Endodermal cell (in vitro differentiated cells): ENCODE results near the gene PRICKLE2. TPM values are rescaled to one million over a fixed set of nuclear protein-coding genes. Genes with fewer than 3 reads are reported as not detected.

Experiments used
- DNase-seq: peaks from one replicate; pipeline ENCODE4 v3.0.0-alpha.2; 2017
- H3K27ac ChIP-seq: 2 replicates; pipeline ENCODE4 v1.5.1; 2013; ENCODE audit warnings: mild to moderate bottlenecking, low read depth, low read length, moderate library complexity
- H3K27me3 ChIP-seq: 2 replicates; pipeline ENCODE4 v1.6.1; 2013; ENCODE audit warnings: mild to moderate bottlenecking, low read length, moderate library complexity; ENCODE audit not compliant: insufficient read depth, control insufficient read depth, poor library complexity, severe bottlenecking
- H3K36me3 ChIP-seq: 2 replicates; pipeline ENCODE4 v1.7.0; 2013; ENCODE audit warnings: mild to moderate bottlenecking, low read length, moderate library complexity; ENCODE audit not compliant: control insufficient read depth, insufficient read depth
- H3K4me1 ChIP-seq: one replicate; pipeline ENCODE4 v1.7.0; 2013; ENCODE audit warnings: low read length; ENCODE audit not compliant: control insufficient read depth, insufficient read depth
- H3K4me3 ChIP-seq: 2 replicates; pipeline ENCODE4 v1.5.1; 2013; ENCODE audit warnings: mild to moderate bottlenecking, low read length, moderate library complexity
- H3K9ac ChIP-seq: 2 replicates; pipeline ENCODE4 v1.6.1; 2013; ENCODE audit warnings: mild to moderate bottlenecking, low read length, moderate library complexity; ENCODE audit not compliant: poor library complexity, severe bottlenecking; ENCODE audit errors: extremely low read depth
- H3K9me3 ChIP-seq: 2 replicates; pipeline ENCODE4 v1.6.1; 2013; ENCODE audit warnings: mild to moderate bottlenecking, low read length, moderate library complexity; ENCODE audit not compliant: control insufficient read depth
- H3K27ac Mint-ChIP-seq: 2 replicates; pipeline ENCODE4 v1.8.0; 2020; ENCODE audit warnings: mixed read lengths
- H3K27me3 Mint-ChIP-seq: 2 replicates; pipeline ENCODE4 v1.8.0; 2021; ENCODE audit warnings: mild to moderate bottlenecking, mixed read lengths; ENCODE audit not compliant: insufficient read depth
- H3K36me3 Mint-ChIP-seq: 2 replicates; pipeline ENCODE4 v1.8.0; 2020; ENCODE audit warnings: low read depth, mixed read lengths
- H3K4me1 Mint-ChIP-seq: 2 replicates; pipeline ENCODE4 v1.8.0; 2020; ENCODE audit warnings: mixed read lengths
- H3K4me3 Mint-ChIP-seq: 2 replicates; pipeline ENCODE4 v1.8.0; 2020; ENCODE audit warnings: mild to moderate bottlenecking, moderate library complexity, mixed read lengths
- H3K9me3 Mint-ChIP-seq: 2 replicates; pipeline ENCODE4 v1.8.0; 2020; ENCODE audit warnings: mild to moderate bottlenecking, mixed read lengths
- CTCF ChIP-seq: fragments of 200-600 bp; sonication (generic); conservative IDR thresholded peaks from 2 replicates; pipeline ENCODE4 v1.5.0; 2021; ENCODE audit warnings: antibody characterized with exemption, mild to moderate bottlenecking
- WGBS, 2 experiments: methylation state at CpG; one replicate each; pipeline versions ENCODE4 v1.1.5 to v1.1.7; 2013; ENCODE audit warnings: missing lambda C conversion rate in 2 of 2, mixed read lengths in 1 of 2; ENCODE audit not compliant: insufficient coverage in 1 of 2, insufficient read length in 1 of 2; 5-methylcytosine and 5-hydroxymethylcytosine counted together
- total RNA-seq, 2 donors: library from RNA; stranded (reverse); fragmentation: NEBNext Ultra II Directional in 1 of 2; extraction: Animal tissue kit (Norgen Biotek cat#: 25700) in 1 of 2; gene quantifications; 2 replicates in 1 of 2; 3 replicates in 1 of 2; pipeline ENCODE4 v1.2.1, GENCODE V29; 2021

The PRICKLE2 gene
- total RNA-seq, 2 donors from 2014 or later: 8.5 to 10.4 TPM

DNA sequence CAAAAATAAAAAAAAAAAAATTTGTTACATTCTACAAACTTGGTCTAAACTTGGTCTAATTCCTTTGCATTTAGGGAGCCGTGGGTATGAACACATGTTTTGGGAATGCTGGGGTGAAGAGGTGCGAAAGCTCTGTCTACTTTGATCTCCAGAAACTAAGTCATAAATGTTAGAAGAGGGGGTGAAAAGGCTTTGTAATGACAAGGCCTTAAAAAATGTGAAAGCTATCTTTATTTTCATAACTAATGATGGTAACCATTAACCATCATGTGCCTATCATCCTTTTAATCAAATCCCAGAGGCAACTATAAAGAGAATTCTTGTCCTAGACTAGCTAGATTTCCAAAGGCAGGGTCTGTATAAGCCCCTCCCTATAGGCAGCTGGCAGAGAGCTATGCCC, 60.9 kb downstream of the PRICKLE2 start:
- no peaks in the 10 kb centered on the region for H3K27me3 Mint-ChIP-seq
- peaks cover 5% of the 10 kb centered on the region for H3K36me3 ChIP-seq
- peaks cover 8% of the 10 kb centered on the region for H3K36me3 Mint-ChIP-seq
- H3K27ac ChIP-seq: no peak overlapping the region
- H3K4me3 ChIP-seq: no peak overlapping the region
- H3K27me3 ChIP-seq: no peaks in the 10 kb centered on the region
- TF ChIP-seq CTCF: no peak
- no peak overlapping the region for H3K27ac Mint-ChIP-seq
- H3K9ac ChIP-seq: no peak overlapping the region
- peaks cover 20% of the 10 kb centered on the region for H3K4me1 ChIP-seq
- peaks cover 57% of the 10 kb centered on the region for H3K4me1 Mint-ChIP-seq
- DNase-seq: no peak
- 88 to 92% methylated on average over 2 of the region's 2 CpGs for WGBS, 2 experiments
- no peak overlapping the region for H3K4me3 Mint-ChIP-seq
- no peaks in the 10 kb centered on the region for H3K9me3 Mint-ChIP-seq
- H3K9me3 ChIP-seq: no peaks in the 10 kb centered on the region

DNA sequence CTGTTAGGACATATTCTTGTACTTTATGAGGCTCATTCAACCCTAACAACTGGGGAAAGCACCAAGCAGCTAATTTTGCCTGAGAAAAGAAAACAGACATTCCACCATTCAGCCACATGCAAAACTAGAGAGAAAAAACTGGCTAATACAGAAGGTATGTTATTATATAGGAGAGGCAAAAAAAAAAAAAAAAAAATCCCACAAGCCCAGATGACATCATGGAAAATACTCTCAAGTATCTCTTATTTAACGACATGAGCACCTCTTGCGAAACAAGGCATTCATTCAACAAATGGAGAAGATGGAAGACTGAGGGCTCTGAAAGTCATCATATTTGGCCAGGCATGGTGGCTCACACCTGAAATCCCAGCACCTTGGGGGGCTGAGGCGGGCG, 61.5 kb downstream of the PRICKLE2 start:
- no peaks in the 10 kb centered on the region for H3K27me3 ChIP-seq
- Mint-ChIP-seq H3K27me3 (no peaks in the 10 kb centered on the region), H3K27ac (no peak overlapping the region), H3K36me3 (peaks cover 14% of the 10 kb centered on the region), H3K4me1 (peaks cover 59% of the 10 kb centered on the region), H3K4me3 (no peak overlapping the region), H3K9me3 (no peaks in the 10 kb centered on the region)
- 93 to 100% methylated on average over 1 to 4 of the region's 4 CpGs for WGBS, 2 experiments
- no peak for DNase-seq
- no peak overlapping the region for H3K9ac ChIP-seq
- no peak overlapping the region for H3K27ac ChIP-seq
- H3K36me3 ChIP-seq: peaks cover 5% of the 10 kb centered on the region
- no peaks in the 10 kb centered on the region for H3K9me3 ChIP-seq
- H3K4me1 ChIP-seq: peaks cover 20% of the 10 kb centered on the region
- H3K4me3 ChIP-seq: no peak overlapping the region
- no peak for TF ChIP-seq CTCF

DNA sequence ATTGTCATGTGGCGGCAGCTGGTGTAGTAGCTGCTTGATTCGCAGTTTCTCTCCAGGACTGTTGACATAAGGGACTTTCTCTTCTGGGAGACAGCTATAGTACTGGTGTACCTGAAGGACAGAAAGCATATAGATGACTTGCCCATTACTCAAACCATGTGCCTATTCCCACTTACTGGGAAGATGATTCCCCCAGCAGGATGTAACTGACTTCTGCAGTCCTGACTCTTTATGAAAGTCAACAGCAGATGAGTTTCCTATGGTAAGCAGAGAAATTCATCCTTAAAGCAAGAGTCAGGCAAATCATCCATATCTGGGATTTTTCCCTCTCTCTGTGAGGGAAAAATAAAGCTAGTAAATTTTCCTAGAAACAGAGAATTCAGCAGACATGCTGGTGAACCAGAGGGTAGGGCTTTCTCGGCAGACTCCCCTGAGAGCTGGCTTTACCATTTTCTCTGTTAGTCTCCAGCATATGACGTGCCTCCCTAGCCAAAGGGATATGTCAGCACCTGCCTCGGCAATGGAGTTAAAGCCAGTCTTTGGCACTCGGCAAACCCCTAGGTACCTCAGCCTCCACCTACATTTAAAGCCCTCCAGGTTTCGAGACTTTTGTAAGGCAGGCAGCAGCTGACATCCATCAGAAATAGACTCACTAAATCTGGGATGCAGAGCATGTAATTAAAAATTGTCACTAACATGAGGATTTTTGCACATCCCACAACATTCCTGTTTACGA, 62.1 kb downstream of the PRICKLE2 start:
- Mint-ChIP-seq H3K27ac (no peak overlapping the region), H3K36me3 (peaks cover 17% of the 10 kb centered on the region)
- peaks cover 20% of the 10 kb centered on the region for H3K4me1 ChIP-seq

More for the DNA sequence above, 62.1 kb downstream of the PRICKLE2 start:
- Mint-ChIP-seq H3K9me3 (no peaks in the 10 kb centered on the region), H3K4me1 (peaks cover 61% of the 10 kb centered on the region), H3K27me3 (no peaks in the 10 kb centered on the region), H3K4me3 (no peak overlapping the region)
- Histone ChIP-seq H3K27ac (no peak overlapping the region), H3K9me3 (no peaks in the 10 kb centered on the region), H3K4me3 (no peak overlapping the region), H3K27me3 (no peaks in the 10 kb centered on the region), H3K9ac (no peak overlapping the region), H3K36me3 (peaks cover 5% of the 10 kb centered on the region)
- DNase-seq: no peak
- TF ChIP-seq CTCF: no peak
- 82 to 87% methylated on average over 5 to 8 of the region's 8 CpGs for WGBS, 2 experiments
